Lung (tissue), 12 donors: ENCODE results near the gene SEC61G. TPM values are rescaled to one million over a fixed set of nuclear protein-coding genes. Genes with fewer than 3 reads are reported as not detected.

Experiments
- ATAC-seq: fragments of 200-7000 bp; cut with Tn5 transposase; one replicate; pipeline ENCODE4 v1.9.1; 2020; ENCODE audit warnings: moderate number of reproducible peaks; ENCODE audit not compliant: insufficient read depth, low FRiP score
- DNase-seq, 3 donors: peaks; one replicate each; pipeline ENCODE4 v3.0.0-alpha.2; 2013 to 2017
- H3K27ac ChIP-seq, 2 donors: one replicate each; pipeline ENCODE4 v1.5.1; 2013; ENCODE audit warnings: mild to moderate bottlenecking in 2 of 2, moderate library complexity in 2 of 2, control low read depth in 1 of 2, inconsistent platforms in 1 of 2, low read depth in 1 of 2, low read length in 1 of 2
- H3K27me3 ChIP-seq, 3 donors: one replicate each; pipeline ENCODE4 v1.5.1; 2013; ENCODE audit warnings: low read length in 2 of 3; ENCODE audit not compliant: control insufficient read depth in 3 of 3, insufficient read depth in 3 of 3
- H3K36me3 ChIP-seq, 4 donors: one replicate each; pipeline ENCODE4 v1.5.1; 2013; ENCODE audit warnings: low read length in 4 of 4, mild to moderate bottlenecking in 1 of 4, moderate library complexity in 1 of 4; ENCODE audit not compliant: control insufficient read depth in 4 of 4, insufficient read depth in 4 of 4
- H3K4me1 ChIP-seq, 5 donors: one replicate each; pipeline ENCODE4 v1.5.1; 2013; ENCODE audit warnings: low read length in 5 of 5, mild to moderate bottlenecking in 2 of 5, moderate library complexity in 1 of 5; ENCODE audit not compliant: control insufficient read depth in 5 of 5, insufficient read depth in 5 of 5
- H3K4me3 ChIP-seq: one replicate; pipeline ENCODE4 v1.5.1; 2013; ENCODE audit warnings: mild to moderate bottlenecking, control low read depth, moderate library complexity
- H3K9ac ChIP-seq, 2 donors: one replicate each; pipeline ENCODE4 v1.5.1; 2013; ENCODE audit warnings: low read length in 2 of 2, control low read depth in 1 of 2; ENCODE audit not compliant: insufficient read depth in 1 of 2
- H3K9me3 ChIP-seq, 4 donors: one replicate each; pipeline ENCODE4 v1.5.1; 2013; ENCODE audit warnings: low read length in 3 of 4, mild to moderate bottlenecking in 1 of 4, moderate library complexity in 1 of 4; ENCODE audit not compliant: control insufficient read depth in 4 of 4, insufficient read depth in 3 of 4
- WGBS, 2 donors: extraction: QIAGEN DNeasy Blood & Tissue Kit; methylation state at CpG; one replicate each; pipeline ENCODE4 v1.1.7; 2013; 5-methylcytosine and 5-hydroxymethylcytosine counted together
- polyA plus RNA-seq, 2 donors: library from polyadenylated mRNA; stranded (reverse); fragments of 200-250 nt; gene quantifications; one replicate each; pipeline ENCODE4 v1.2.1, GENCODE V29; 2013
- total RNA-seq, 2 donors: library from RNA; depleted of rRNA in 1 of 2; stranded (reverse); fragments of >200 nt in 1 of 2; gene quantifications; one replicate each; pipeline ENCODE4 v1.2.1, GENCODE V29; 2014 to 2021
- TF ChIP-seq, protein P1 (sequence below): IDR thresholded peaks from 2 replicates; pipeline ENCODE4 v1.5.1; 2012; ENCODE audit warnings: mild to moderate bottlenecking; ENCODE audit errors: control extremely low read depth, extremely low read depth
- donor health status: control.
- donor health status: control.
- donor health status: Bipolar disorder and iron deficiency.
- donor health status: healthy.
- donor health status: DM: yes; HTN: yes; CAD: no.

SEC61G gene
- total and polyA plus RNA-seq, 4 donors, result 71.9 to 452 (median 230) TPM

DNA sequence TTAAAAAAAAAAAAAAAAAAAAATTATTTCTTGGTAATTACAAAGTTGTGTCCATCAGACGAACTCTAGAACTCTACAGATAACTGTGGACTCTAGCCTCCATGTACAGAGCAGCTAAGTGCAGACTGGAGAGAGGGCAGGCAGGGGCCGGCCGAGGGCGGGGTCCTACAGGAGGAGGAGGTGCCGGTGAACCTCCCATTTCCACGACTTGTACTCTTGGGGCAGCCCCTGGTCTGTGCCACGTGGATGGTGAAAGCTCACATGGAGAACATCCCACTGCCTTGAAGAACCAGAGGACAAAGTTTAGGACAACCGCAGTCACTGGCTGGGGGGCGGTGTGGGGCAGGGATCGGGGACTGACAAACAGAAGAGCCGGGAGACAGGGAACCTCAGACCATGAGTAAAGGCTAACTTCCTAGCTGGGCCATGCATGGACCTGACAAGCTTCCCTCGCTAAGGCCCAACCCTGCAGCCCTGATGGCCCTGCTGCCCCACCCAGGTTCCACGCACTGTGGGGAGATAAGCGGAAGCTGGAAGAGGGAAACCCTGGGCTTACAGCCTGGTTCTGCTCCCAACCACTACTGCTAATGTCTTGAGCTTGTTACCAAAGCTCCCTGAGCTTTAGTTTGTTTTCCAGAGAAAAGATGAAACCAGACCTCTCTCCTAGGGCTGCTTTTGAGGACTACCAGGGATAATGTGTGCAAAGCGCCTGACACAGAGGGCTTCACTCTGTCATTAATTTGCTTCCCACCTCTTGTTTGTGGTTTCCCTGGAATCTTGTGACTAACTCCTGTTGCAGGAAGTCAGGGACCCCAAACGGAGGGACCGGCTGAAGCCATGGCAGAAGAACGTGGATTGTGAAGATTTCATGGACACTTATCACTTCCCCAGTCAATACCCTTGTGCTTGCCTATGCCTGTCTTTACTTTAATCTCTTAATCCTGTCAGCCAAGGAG, 16.1 kb upstream of the SEC61G start:
- H3K27ac ChIP-seq, result no peak overlapping the region
- TF ChIP-seq, protein P1, sequence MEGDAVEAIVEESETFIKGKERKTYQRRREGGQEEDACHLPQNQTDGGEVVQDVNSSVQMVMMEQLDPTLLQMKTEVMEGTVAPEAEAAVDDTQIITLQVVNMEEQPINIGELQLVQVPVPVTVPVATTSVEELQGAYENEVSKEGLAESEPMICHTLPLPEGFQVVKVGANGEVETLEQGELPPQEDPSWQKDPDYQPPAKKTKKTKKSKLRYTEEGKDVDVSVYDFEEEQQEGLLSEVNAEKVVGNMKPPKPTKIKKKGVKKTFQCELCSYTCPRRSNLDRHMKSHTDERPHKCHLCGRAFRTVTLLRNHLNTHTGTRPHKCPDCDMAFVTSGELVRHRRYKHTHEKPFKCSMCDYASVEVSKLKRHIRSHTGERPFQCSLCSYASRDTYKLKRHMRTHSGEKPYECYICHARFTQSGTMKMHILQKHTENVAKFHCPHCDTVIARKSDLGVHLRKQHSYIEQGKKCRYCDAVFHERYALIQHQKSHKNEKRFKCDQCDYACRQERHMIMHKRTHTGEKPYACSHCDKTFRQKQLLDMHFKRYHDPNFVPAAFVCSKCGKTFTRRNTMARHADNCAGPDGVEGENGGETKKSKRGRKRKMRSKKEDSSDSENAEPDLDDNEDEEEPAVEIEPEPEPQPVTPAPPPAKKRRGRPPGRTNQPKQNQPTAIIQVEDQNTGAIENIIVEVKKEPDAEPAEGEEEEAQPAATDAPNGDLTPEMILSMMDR, result no peak
- H3K27me3 ChIP-seq, result peaks cover 0 to 2% (median 2%) of the 10 kb centered on the region in 3 donors
- H3K9ac ChIP-seq, result no peak overlapping the region
- WGBS, 2 donors, result 94% methylated on average over 18 of the region's 18 CpGs
- ATAC-seq (no peak), DNase-seq (no peak)
- H3K36me3 ChIP-seq, result no peaks in the 10 kb centered on the region
- no peak overlapping the region for H3K4me3 ChIP-seq
- H3K9me3 ChIP-seq, result no peaks in the 10 kb centered on the region
- H3K4me1 ChIP-seq, result peaks cover 0 to 5% (median 0%) of the 10 kb centered on the region in 5 donors

GRCh38 chr7:54773472-54774399, 14.7 kb upstream of the SEC61G start:
- peak; percentile 91 for ATAC-seq
- H3K27me3 ChIP-seq, result peaks cover 0 to 3% (median 2%) of the 10 kb centered on the region in 3 donors
- H3K27ac ChIP-seq, result no peak overlapping the region
- H3K9ac ChIP-seq, result peak overlapping the region in 1 of 2 donors; percentile 69
- TF ChIP-seq, protein P1, result peak; percentile 86
- H3K4me3 ChIP-seq, result no peak overlapping the region
- DNase-seq, result peak; percentile 89 to 92 (median 91)
- WGBS, 2 donors, result 17 to 25% methylated on average over 18 of the region's 18 CpGs
- no peaks in the 10 kb centered on the region for H3K9me3 ChIP-seq
- H3K36me3 ChIP-seq, result no peaks in the 10 kb centered on the region
- H3K4me1 ChIP-seq, result peaks cover 0 to 5% (median 0%) of the 10 kb centered on the region in 5 donors

DNA sequence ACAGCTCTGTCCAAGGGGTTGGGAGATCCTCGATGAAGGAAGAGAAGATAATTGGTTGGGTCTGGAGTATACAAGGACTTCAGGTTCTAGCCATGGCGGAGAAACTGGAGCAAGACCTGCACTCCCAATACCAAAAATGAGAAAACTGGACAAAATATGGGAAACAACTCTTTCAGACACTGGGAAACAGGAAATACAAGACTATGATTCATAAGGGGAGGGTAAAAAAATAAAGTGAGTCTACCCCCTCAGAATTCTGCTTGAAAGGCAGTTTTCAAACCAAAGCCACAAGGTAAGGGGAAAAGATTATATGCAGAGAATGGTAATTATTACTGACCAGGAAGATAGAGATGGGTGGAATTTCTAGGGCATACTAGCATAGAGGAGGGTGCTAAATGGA, 10.2 kb upstream of the SEC61G start:
- Histone ChIP-seq H3K27me3 (peaks cover 0 to 3% (median 2%) of the 10 kb centered on the region in 3 donors), H3K9ac (no peak overlapping the region), H3K9me3 (no peaks in the 10 kb centered on the region), H3K36me3 (no peaks in the 10 kb centered on the region), H3K4me3 (no peak overlapping the region), H3K27ac (no peak overlapping the region), H3K4me1 (peaks cover 0 to 5% (median 0%) of the 10 kb centered on the region in 5 donors)
- DNase-seq, result no peak
- no peak for ATAC-seq
- TF ChIP-seq, protein P1, result no peak
- WGBS, 2 donors, result 90% methylated on average over 2 of the region's 2 CpGs
